LNCaP clone FGC (cell line): ENCODE results near the gene PPOX.

Experiments used
- DNase-seq: peaks from one replicate; pipeline ENCODE4 v3.0.0-alpha.2; 2011; ENCODE audit warnings: low read depth
- H3K4me3 ChIP-seq: 2 replicates; pipeline ENCODE4 v1.5.1; 2011; ENCODE audit warnings: mild to moderate bottlenecking, low read depth, low read length, control low read depth
- TF ChIP-seq, protein P1 (sequence below): IDR thresholded peaks from 2 replicates; pipeline ENCODE4 v1.5.1; 2012; ENCODE audit warnings: mild to moderate bottlenecking; ENCODE audit not compliant: control insufficient read depth, insufficient read depth; ENCODE audit errors: extremely low read depth

PPOX gene

DNA sequence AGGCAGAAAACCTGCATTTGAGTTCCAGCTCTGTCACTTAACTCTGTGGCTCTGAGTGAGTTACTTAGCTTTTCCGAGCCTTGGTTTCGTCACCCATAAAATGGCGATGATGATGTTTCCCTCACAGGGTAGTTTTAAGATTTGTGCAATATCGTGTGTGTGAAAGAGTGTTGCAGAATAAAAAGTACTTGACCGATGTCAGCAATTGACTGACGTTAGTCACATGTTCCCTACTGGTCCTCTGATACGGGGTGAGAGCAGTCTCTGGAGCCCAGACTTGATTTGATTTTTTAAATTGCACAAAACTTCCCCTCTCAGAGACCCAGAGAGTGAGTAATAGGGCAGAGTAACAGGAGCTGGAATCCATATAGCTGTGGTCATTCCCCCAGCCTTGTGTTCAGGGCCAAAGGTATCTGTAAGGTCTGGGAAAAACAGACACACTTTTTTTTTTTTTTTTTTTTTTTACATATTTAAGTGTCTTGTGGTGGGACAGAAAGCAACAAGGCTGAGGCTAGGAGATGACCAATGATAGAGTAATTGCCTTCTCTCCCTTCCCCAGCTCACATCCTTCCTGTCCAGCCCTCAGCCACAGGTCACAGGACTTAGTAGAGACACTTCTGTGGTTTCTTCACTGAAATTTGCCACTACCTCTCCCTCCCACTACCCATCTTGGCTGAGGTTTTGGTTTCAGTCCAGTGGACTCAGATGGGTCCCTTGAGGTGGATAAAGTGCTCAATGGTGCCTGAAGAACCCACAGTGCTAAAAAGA lies 50.9 kb downstream of the PPOX start:
- no peak for DNase-seq
- TF ChIP-seq, protein P1, sequence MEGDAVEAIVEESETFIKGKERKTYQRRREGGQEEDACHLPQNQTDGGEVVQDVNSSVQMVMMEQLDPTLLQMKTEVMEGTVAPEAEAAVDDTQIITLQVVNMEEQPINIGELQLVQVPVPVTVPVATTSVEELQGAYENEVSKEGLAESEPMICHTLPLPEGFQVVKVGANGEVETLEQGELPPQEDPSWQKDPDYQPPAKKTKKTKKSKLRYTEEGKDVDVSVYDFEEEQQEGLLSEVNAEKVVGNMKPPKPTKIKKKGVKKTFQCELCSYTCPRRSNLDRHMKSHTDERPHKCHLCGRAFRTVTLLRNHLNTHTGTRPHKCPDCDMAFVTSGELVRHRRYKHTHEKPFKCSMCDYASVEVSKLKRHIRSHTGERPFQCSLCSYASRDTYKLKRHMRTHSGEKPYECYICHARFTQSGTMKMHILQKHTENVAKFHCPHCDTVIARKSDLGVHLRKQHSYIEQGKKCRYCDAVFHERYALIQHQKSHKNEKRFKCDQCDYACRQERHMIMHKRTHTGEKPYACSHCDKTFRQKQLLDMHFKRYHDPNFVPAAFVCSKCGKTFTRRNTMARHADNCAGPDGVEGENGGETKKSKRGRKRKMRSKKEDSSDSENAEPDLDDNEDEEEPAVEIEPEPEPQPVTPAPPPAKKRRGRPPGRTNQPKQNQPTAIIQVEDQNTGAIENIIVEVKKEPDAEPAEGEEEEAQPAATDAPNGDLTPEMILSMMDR: no peak
- no peak overlapping the region for H3K4me3 ChIP-seq

DNA sequence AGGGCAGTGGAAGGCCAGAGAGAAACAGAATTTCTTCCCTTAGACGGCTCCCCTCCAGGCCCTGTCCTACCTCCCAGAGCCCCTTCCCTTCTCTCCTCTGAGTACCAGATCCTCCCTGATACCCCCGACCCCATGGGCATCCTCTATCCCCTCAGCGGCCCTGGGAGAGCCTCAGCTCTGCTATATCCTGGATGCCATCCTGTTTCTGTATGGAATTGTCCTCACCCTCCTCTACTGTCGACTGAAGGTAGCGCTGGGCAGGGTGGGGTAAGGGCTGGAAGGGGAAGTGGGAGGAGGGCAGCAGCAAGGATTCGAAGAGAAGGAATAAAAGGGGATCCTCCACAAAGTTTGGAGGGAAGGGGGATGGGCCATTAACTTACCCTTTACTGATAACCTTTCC lies 51.6 kb downstream of the PPOX start:
- no peak for DNase-seq
- TF ChIP-seq, protein P1: no peak
- H3K4me3 ChIP-seq: no peak overlapping the region

DNA sequence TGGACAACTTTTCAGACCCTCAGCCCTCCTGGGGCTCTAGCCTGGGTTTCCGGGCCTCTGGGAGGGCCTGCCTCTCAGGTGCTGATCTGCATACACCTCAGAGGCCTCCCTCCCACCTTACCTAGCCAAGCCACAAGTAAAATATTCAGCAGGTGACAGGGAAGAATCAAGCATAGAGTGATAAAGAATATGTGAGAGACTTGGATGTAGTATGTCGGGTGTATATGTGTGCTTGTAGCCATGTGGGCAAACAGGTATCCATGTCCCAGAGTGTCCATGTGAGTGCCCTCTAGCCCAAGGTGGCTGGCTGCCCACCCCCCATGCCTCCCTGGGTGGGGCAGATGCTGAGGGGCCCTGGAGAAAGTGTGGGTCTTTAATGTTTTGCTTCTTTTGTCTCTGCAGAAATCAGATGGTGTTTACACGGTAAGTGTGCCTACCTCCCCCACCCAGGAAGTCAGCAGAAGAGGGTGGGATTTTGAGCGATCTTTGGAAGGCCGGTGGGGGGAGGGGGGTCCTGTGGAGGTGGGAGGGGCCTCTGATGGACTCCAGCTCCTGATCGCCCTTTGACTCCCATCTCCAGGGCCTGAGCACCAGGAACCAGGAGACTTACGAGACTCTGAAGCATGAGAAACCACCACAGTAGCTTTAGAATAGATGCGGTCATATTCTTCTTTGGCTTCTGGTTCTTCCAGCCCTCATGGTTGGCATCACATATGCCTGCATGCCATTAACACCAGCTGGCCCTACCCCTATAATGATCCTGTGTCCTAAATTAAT lies 52.3 kb downstream of the PPOX start:
- H3K4me3 ChIP-seq: no peak overlapping the region
- TF ChIP-seq, protein P1: no peak

DNA sequence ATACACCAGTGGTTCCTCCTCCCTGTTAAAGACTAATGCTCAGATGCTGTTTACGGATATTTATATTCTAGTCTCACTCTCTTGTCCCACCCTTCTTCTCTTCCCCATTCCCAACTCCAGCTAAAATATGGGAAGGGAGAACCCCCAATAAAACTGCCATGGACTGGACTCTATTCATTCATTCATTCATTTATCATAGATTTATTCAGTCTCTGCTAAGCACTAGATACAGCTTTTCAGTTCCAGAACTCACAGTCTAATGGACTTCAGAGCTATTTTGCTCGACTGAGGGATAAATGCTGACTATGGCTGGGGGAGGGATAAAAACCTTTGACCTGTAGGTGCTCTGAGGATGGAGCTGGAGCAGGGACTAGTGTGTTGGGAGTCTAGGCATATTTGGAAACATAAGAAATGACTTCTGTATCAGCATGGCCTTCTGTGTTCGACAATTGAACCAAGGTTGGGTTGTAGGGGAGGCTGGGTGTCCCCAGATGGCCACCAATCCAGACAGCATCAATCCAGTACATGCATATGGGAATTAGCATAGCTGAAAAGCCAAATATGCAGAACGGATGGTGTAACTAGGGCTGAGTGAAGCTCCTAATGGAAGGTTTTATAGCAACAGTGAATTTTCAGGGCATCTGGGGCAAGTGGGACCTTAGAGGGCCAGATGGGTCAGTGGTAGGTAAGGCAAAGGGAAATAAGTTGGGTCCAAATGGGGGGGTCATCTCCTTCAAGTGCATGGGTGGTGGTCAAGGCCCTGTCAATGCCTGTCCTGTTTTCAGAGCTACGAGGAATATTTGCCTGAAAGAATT lies 53.1 kb downstream of the PPOX start:
- no peak overlapping the region for H3K4me3 ChIP-seq
- DNase-seq: no peak
- TF ChIP-seq, protein P1: no peak

More for the DNA sequence above, 52.3 kb downstream of the PPOX start:
- no peak for DNase-seq

DNA sequence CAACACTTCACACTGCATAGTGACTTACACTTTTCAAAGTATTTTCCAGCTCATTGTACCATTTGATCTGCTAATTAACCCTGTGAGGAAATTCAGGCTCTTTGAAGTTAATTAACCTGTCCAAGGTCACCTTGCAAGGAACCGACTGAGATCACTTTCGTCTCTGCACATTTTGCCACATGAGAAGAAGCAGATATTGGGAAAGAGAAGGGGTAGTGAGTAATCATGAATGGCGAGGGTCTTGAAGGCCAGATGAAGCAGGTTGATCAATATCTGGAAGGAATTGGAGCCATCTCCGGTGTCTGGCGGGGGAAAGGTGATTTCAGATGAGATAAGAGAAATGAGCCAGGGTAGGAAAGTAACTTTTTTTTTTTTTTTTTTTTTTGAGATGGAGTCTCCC lies 53.8 kb downstream of the PPOX start:
- TF ChIP-seq, protein P1: no peak
- no peak overlapping the region for H3K4me3 ChIP-seq
- DNase-seq: no peak
